ENCODE measurements around the gene CDK18.

The CDK18 gene

GRCh38 chr1:205538235-205538840 is 33.9 kb downstream of the CDK18 start:
- Mint-ChIP-seq H3K9me3 (no peaks in the 10 kb centered on the region), H3K4me1 (ENCODE audit: low read depth) (peaks cover 47% of the 10 kb centered on the region), H3K36me3 (ENCODE audit: low read depth) (no peaks in the 10 kb centered on the region), H3K27ac (no peak overlapping the region), H3K27me3 (peaks cover 23% of the 10 kb centered on the region), H3K4me3 (no peak overlapping the region)
- intact Hi-C loops (cut with micrococcal nuclease), result no loop called here

DNA sequence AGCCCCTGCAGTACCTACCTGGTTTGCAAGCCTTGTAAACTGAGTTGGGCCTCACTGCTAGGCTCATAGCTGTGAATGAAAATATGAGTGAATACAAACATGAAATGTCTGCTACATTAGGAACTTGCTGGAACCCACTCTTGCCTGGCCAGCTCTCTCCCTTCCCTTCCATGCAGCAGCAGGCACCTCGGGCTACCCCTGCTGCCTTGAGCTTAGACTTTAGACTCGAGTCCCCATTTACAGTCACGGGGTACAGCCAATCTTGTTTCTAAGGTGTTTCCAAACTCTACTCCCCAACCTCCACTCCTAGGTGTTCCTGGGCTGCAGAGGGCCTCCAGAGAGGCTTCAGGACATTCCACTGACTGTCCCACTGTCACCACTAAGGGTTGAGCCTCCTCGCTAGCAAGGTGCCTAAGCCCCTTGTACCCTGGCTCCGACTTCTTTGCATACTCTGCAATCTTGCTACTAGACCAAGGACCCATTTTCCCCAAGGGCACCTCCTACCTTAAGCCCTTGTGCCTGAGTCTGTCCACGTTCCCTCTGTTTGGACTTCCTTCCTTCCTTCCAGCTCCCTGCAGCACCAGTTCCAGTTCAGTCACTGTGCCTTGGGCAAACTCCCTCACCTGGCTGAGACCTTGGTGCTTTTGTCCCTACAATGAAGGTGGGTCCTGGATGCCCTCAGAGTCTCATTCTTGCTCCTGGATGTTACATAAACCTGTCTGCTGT is 36.9 kb downstream of the CDK18 start:
- no peaks in the 10 kb centered on the region for H3K36me3 Mint-ChIP-seq (ENCODE audit: low read depth)
- peaks cover 43% of the 10 kb centered on the region for H3K27me3 Mint-ChIP-seq
- intact Hi-C loops (cut with micrococcal nuclease), result no loop called here
- H3K4me3 Mint-ChIP-seq, result no peak overlapping the region
- H3K27ac Mint-ChIP-seq, result no peak overlapping the region
- H3K9me3 Mint-ChIP-seq, result no peaks in the 10 kb centered on the region
- peaks cover 52% of the 10 kb centered on the region for H3K4me1 Mint-ChIP-seq (ENCODE audit: low read depth)

GRCh38 chr1:205542367-205542766 is 37.9 kb downstream of the CDK18 start:
- no peak overlapping the region for H3K4me3 Mint-ChIP-seq
- H3K27me3 Mint-ChIP-seq, result peaks cover 43% of the 10 kb centered on the region
- no peaks in the 10 kb centered on the region for H3K36me3 Mint-ChIP-seq (ENCODE audit: low read depth)
- intact Hi-C loops (cut with micrococcal nuclease), result no loop called here
- peaks cover 42% of the 10 kb centered on the region for H3K4me1 Mint-ChIP-seq (ENCODE audit: low read depth)
- no peak overlapping the region for H3K27ac Mint-ChIP-seq
- H3K9me3 Mint-ChIP-seq, result no peaks in the 10 kb centered on the region

DNA sequence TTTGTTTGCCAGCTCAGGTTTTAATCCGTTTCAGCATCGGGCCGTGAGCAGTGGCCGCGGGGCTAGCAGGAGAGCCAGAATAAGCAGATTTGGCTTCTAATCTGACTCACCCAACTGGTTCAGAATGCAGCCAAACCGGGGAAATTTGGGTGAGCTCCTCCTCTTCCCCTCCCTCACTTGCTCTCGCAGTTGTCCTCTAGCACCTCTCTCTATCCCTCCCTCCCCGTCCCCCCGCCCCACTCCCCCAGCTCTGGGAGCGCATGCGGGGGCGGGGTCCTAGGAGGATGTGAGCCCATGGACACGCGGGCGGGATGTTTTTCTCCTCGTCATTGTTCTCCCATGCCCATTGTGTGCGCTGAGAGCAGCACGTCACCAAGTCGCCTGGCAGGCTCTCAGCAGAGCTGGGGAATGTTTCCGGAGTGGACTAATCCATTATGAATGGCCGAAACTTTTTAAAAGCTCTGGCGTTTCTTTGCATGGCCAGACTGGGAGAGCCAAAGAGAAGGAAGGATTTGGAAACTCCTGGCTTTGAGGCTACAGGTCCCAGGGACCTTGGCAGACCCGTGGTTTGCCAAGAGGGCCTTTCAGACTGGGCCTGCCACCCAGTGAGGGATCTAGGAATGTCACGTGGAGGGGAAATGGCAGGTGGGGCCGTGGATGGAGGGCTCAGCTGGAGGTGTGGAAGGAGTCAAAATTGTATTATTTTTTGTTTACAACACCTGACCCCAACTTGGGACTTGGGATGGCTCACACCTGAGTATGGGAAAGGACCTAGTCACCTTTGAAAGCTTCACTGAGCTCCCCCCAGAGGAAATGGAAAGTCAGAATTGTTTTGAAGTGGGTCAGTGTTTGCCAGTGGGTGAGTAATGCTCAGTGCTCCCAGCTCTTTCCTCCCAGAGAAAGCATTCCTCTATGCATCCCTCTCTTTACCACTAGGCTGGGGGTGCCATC is 39.2 kb downstream of the CDK18 start:
- Mint-ChIP-seq H3K27ac (peak overlapping the region; percentile 60), H3K36me3 (ENCODE audit: low read depth) (no peaks in the 10 kb centered on the region), H3K9me3 (no peaks in the 10 kb centered on the region), H3K4me1 (ENCODE audit: low read depth) (peaks cover 36% of the 10 kb centered on the region), H3K27me3 (peaks cover 54% of the 10 kb centered on the region), H3K4me3 (peak overlapping the region; percentile 60)
- intact Hi-C loops (cut with micrococcal nuclease), result no loop called here

DNA sequence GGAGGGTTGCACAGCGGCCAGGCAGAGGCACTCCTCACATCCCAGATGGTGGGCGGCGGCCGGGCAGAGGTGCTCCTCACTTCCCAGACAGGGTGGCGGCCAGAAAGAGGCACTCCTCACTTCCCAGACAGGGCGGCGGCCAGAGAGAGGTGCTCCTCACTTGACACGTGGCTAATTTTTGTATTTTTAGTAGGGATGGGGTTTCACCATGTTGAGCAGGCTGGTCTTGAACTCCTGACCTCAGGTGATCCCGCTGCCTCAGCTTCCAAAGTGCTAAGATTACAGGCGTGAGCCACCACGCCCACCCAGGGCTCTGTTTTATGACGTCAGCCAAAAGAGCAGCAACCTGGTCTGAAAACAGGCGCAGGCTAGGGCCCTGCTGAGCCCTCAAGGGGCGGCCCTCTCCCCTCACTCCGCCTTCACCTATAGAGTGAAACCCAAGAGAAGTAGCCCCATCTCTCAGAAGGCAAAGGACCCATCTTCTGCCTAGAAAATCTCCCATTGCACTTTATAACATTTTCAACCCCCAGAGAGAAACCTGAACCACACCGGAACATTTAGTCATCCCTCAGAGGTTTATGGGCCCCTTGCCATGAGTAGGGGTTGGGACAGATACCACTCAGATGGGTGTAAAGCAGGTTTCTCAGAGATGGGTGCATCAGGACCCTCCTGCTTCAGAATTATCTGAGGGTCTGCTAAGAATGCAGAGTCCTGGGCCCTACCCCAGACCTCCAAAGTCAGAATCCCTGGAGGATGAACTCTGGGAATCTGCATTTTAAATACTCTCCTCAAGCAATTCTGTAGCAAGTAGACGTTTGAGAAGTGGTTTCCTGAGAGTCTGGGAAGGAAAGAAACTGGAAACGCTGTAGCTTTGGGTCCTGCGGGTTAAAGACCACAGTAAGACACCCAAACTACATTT is 40.8 kb downstream of the CDK18 start:
- intact Hi-C loops (cut with micrococcal nuclease), result no loop called here
- Mint-ChIP-seq H3K36me3 (ENCODE audit: low read depth) (no peaks in the 10 kb centered on the region), H3K4me3 (no peak overlapping the region), H3K27ac (no peak overlapping the region), H3K9me3 (no peaks in the 10 kb centered on the region), H3K27me3 (peaks cover 67% of the 10 kb centered on the region), H3K4me1 (ENCODE audit: low read depth) (peaks cover 23% of the 10 kb centered on the region)

GRCh38 chr1:205545991-205546390 is 41.5 kb downstream of the CDK18 start:
- intact Hi-C loops (cut with micrococcal nuclease), result no loop called here
- Mint-ChIP-seq H3K36me3 (ENCODE audit: low read depth) (no peaks in the 10 kb centered on the region), H3K9me3 (no peaks in the 10 kb centered on the region), H3K4me1 (ENCODE audit: low read depth) (peaks cover 23% of the 10 kb centered on the region), H3K27me3 (peaks cover 69% of the 10 kb centered on the region), H3K27ac (no peak overlapping the region), H3K4me3 (no peak overlapping the region)

GRCh38 chr1:205546541-205546940 is 42.1 kb downstream of the CDK18 start:
- peaks cover 67% of the 10 kb centered on the region for H3K27me3 Mint-ChIP-seq
- H3K4me1 Mint-ChIP-seq (ENCODE audit: low read depth), result peaks cover 23% of the 10 kb centered on the region
- no peaks in the 10 kb centered on the region for H3K36me3 Mint-ChIP-seq (ENCODE audit: low read depth)
- H3K4me3 Mint-ChIP-seq, result no peak overlapping the region
- H3K27ac Mint-ChIP-seq, result no peak overlapping the region
- H3K9me3 Mint-ChIP-seq, result no peaks in the 10 kb centered on the region
- intact Hi-C loops (cut with micrococcal nuclease), result no loop called here

DNA sequence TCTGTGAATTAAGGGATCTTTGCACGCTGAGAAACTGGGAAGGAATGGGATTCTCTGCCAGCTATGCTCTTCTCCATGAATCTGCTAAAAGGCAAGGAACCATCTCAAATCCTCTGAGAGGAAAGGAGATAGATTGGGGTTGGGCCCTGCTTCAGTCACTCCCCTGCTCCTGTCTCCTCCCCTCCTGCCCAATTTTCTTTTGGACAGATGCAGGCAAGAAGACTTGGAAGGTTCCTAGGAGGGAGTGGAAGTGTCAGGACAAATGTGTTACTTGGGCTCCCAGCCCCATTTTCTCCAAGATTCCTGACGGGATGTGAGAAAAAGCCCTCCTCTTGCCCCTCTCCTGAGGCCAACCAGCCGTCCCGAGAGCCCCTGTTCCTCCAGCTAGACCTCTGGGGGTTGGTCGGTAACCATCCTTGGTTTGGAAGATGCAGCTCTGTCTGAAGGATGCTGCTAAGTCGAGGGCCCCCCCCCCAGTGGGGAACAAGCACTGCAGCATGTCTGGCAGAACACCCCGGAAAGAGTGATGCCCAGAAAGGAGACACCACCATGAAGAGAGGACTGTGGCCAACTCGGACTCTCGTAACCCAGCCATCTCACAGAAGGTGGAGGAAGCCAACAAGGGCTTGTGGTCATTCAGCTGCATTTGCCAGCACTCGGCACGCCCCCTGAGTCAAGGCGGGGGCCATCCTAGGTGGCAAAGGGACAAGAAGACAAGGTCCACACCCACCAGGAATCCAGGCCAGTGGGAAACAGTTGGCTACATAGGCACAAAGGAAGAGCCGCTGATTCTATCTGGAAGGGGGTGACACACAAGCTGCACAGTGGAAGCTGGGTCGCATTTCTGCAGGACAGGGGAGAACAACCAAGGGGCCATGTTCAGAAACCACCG is 43.7 kb downstream of the CDK18 start:
- intact Hi-C loops (cut with micrococcal nuclease), result no loop called here
- Mint-ChIP-seq H3K9me3 (no peaks in the 10 kb centered on the region), H3K27ac (no peak overlapping the region), H3K36me3 (ENCODE audit: low read depth) (no peaks in the 10 kb centered on the region), H3K4me3 (no peak overlapping the region), H3K4me1 (ENCODE audit: low read depth) (peaks cover 12% of the 10 kb centered on the region), H3K27me3 (peaks cover 58% of the 10 kb centered on the region)

DNA sequence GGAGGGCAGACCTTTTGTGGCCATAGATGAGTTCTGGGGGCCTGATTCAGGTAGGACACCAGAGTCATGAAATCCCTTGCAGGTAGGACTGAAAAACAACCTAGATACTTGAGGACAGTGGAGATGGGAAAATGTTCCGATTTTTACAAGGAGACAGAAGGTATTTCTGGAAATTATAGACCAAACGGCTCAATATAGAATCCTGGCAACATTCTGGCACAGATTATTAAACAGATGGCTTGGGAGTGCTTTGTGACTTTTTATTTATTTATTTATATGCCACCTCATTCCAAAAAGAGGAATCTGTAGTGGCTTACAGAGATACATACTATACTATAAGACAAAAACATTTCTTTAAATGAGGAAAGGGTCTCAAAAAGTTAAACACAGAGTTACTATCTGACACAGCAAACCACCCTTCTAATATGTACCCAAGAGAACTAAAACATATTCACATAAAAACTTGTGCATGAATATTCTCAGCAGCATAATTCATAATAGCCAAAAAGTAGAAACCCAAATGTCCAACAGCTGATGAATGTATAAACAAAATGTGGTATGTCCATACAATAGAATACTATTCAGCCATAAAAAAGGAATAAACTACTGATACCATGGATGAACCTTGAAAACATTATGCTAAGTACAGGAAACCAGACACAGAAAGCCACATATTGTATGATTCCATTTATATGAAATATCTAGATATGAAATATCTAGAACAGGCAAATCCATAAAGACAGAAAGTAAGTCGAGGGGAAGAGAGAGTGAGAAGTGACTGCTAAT is 49.8 kb downstream of the CDK18 start:
- H3K4me3 Mint-ChIP-seq, result no peak overlapping the region
- H3K4me1 Mint-ChIP-seq (ENCODE audit: low read depth), result no peaks in the 10 kb centered on the region
- no peaks in the 10 kb centered on the region for H3K36me3 Mint-ChIP-seq (ENCODE audit: low read depth)
- peaks cover 45% of the 10 kb centered on the region for H3K27me3 Mint-ChIP-seq
- no peak overlapping the region for H3K27ac Mint-ChIP-seq
- intact Hi-C loops (cut with micrococcal nuclease), result no loop called here
- H3K9me3 Mint-ChIP-seq, result peaks cover 14% of the 10 kb centered on the region

DNA sequence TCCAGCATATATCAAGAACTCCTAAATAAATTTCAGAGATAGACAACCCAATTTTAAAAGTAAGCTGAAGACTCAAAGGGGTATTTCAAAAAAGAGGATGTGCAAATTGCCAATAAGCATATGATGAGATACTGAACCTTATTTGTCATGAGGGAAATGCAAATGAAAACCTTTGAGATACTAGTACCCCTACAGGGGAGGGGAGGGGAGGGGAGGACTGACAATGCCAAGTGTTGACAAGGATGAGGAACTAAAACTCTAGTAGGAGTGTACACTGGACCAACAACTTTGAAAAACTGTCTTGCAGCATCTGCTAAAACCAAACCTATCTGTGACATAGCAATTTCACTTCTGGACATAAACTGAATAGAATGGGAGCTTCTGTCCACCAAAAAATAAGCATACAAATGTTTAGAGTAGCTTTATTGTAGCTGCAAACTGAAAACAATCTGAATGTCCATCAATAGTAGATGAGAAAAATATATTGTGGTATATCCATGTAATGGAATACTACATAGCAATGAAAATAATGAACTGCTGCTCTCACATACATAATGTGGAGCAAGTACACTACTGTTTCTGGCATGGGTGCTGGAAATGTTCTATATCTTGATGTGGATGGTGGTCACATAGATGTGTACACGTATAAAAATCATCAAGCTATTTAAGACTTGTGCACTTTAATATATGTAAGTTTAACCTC is 57.2 kb downstream of the CDK18 start:
- H3K4me1 Mint-ChIP-seq (ENCODE audit: low read depth), result peaks cover 18% of the 10 kb centered on the region
- no peaks in the 10 kb centered on the region for H3K36me3 Mint-ChIP-seq (ENCODE audit: low read depth)
- H3K27me3 Mint-ChIP-seq, result peaks cover 63% of the 10 kb centered on the region
- intact Hi-C loops (cut with micrococcal nuclease), result no loop called here
- no peak overlapping the region for H3K4me3 Mint-ChIP-seq
- H3K9me3 Mint-ChIP-seq, result peaks cover 19% of the 10 kb centered on the region
- H3K27ac Mint-ChIP-seq, result no peak overlapping the region

- intact Hi-C loops (cut with micrococcal nuclease), result no loop called here
- H3K36me3 Mint-ChIP-seq (ENCODE audit: low read depth), result no peaks in the 10 kb centered on the region
- H3K4me1 Mint-ChIP-seq (ENCODE audit: low read depth), result peaks cover 18% of the 10 kb centered on the region
- H3K27ac Mint-ChIP-seq, result no peak overlapping the region
- H3K9me3 Mint-ChIP-seq, result peaks cover 19% of the 10 kb centered on the region
- H3K27me3 Mint-ChIP-seq, result peaks cover 64% of the 10 kb centered on the region
- no peak overlapping the region for H3K4me3 Mint-ChIP-seq
Observed at GRCh38 chr1:205563927-205564441, 59.5 kb downstream of the CDK18 start.
